Adrenal gland (tissue), 12 donors: ENCODE results near the gene ERBB4. TPM values are rescaled to one million over a fixed set of nuclear protein-coding genes. Genes with fewer than 3 reads are reported as not detected.

Source experiments
- DNase-seq, 7 donors: peaks; one replicate each; pipeline ENCODE4 v3.0.0-alpha.2; 2019 to 2020
- H3K27ac ChIP-seq, 5 donors: fragments of 200-600 bp; sonication (generic) in 4 of 5; 1 replicate in 3 of 5; 2 replicates in 2 of 5; pipeline versions ENCODE4 v1.5.1 to v1.8.0; 2016 to 2020; ENCODE audit warnings: mild to moderate bottlenecking in 1 of 5
- H3K27me3 ChIP-seq: fragments of 200-600 bp; 2 replicates; pipeline ENCODE4 v1.8.0; 2021
- H3K36me3 ChIP-seq, 2 donors: fragments of 200-600 bp; replicated peaks in 1 of 2; 1 replicate in 1 of 2; 2 replicates in 1 of 2; pipeline versions ENCODE4 v1.5.1 to v1.8.0; 2018 to 2022
- H3K4me1 ChIP-seq, 2 donors: fragments of 200-600 bp; replicated peaks in 1 of 2; 1 replicate in 1 of 2; 2 replicates in 1 of 2; pipeline versions ENCODE4 v1.5.1 to v1.8.0; 2018 to 2021
- H3K4me3 ChIP-seq, 4 donors: fragments of 200-600 bp; sonication (generic) in 3 of 4; one replicate each; pipeline ENCODE4 v1.5.1; 2016 to 2018
- H3K9me3 ChIP-seq, 3 donors: fragments of 200-600 bp; sonication (generic) in 1 of 3; replicated peaks in 1 of 3; 1 replicate in 2 of 3; 2 replicates in 1 of 3; pipeline versions ENCODE4 v1.5.1 to v1.8.0; 2016 to 2021
- POLR2A ChIP-seq, 2 donors: fragments of 450-650 bp; IDR thresholded peaks; one replicate each; pipeline ENCODE4 v1.6.1; 2017; ENCODE audit warnings: antibody characterized with exemption in 2 of 2, mild to moderate bottlenecking in 2 of 2, moderate library complexity in 1 of 2
- WGBS, 4 donors: extraction: QIAGEN DNeasy Blood & Tissue Kit in 2 of 4; methylation state at CpG; one replicate each; pipeline versions ENCODE4 v1.1.5 to v1.1.7; 2013 to 2017; 5-methylcytosine and 5-hydroxymethylcytosine counted together
- intact Hi-C, 2 donors: fragments of 100-400 bp; cut with DNase I; formaldehyde crosslinking; loops; one replicate each; pipeline versions ENCODE4 v1.14.1 to v1.15.0; 2022 to 2023
- polyA plus RNA-seq, 3 donors: library from polyadenylated mRNA; stranded (reverse); fragments of 200-250 nt in 2 of 3; fragments of 350-450 nt in 1 of 3; fragmentation: Illumina TruSeq in 1 of 3; extraction: RNeasy Lipid Tissue Mini Kit (QIAGEN cat#74804) in 1 of 3; gene quantifications; one replicate each; pipeline ENCODE4 v1.2.3, GENCODE V29; 2013 to 2014
- total RNA-seq, 9 donors: library from RNA; depleted of rRNA in 4 of 9; stranded (reverse); fragments of >200 nt in 4 of 9; fragments of 120-200 nt in 1 of 9; fragmentation: NEBNext Ultra II Directional in 1 of 9; extraction: Animal tissue kit (Norgen Biotek cat#: 25700) in 1 of 9; gene quantifications; one replicate each; pipeline versions ENCODE4 v1.1.0 to v1.2.4, GENCODE V29; 2013 to 2023
- TF ChIP-seq, protein P1 (sequence below), 6 experiments: fragments of 450-650 bp in 4 of 6; fragments of 200-600 bp in 2 of 6; sonication (generic) in 1 of 6; IDR thresholded peaks; 1 replicate in 5 of 6; 2 replicates in 1 of 6; pipeline versions ENCODE4 v1.5.1 to v1.8.0; 2016 to 2021; ENCODE audit warnings: antibody characterized with exemption in 6 of 6, mild to moderate bottlenecking in 2 of 6, moderate library complexity in 1 of 6
- donor health status: healthy with polysubstance abuse.
- donor health status: Bipolar disorder and iron deficiency.
- donor health status: DM: yes; HTN: yes; CAD: no.
- donor health status: DM: no; HTN: no; CAD: no.
- donor health status: DM: no; HTN: no; CAD: no.
- donor health status: DM: yes; HTN: yes; CAD: no.

The ERBB4 gene
- total and polyA plus RNA-seq, 12 donors: 0.06 to 2.9 (median 0.49) TPM

DNA sequence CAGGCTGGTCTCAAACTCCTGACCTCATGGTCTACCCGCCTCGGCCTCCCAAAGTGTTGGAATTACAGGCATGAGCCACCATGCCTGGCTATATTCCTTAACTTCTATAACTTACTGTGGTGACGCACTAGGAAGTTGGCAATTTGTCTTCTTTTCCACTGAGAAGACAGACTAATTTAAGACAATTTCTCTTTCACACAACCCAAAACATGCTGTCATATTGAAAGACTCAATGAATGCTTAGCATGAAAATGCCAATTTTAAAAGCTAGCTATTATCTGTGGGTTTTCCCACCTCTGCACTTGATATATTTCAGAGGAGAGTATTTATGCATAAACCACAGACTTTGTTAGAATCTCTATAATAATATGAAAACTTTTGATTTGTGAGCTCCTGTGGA, 84.5 kb downstream of the ERBB4 start:
- intact Hi-C loops: no loop called here
- Histone ChIP-seq H3K27ac (no peak overlapping the region), H3K36me3 (no peaks in the 10 kb centered on the region), H3K27me3 (no peaks in the 10 kb centered on the region), H3K4me1 (no peaks in the 10 kb centered on the region), H3K9me3 (no peaks in the 10 kb centered on the region), H3K4me3 (no peak overlapping the region)
- no peak for DNase-seq
- 70 to 91% (median 87%) methylated on average over 3 of the region's 3 CpGs for WGBS, 4 donors
- TF ChIP-seq POLR2A (IDR thresholded peaks at IDR 0.05): no peak
- TF ChIP-seq, protein P1, sequence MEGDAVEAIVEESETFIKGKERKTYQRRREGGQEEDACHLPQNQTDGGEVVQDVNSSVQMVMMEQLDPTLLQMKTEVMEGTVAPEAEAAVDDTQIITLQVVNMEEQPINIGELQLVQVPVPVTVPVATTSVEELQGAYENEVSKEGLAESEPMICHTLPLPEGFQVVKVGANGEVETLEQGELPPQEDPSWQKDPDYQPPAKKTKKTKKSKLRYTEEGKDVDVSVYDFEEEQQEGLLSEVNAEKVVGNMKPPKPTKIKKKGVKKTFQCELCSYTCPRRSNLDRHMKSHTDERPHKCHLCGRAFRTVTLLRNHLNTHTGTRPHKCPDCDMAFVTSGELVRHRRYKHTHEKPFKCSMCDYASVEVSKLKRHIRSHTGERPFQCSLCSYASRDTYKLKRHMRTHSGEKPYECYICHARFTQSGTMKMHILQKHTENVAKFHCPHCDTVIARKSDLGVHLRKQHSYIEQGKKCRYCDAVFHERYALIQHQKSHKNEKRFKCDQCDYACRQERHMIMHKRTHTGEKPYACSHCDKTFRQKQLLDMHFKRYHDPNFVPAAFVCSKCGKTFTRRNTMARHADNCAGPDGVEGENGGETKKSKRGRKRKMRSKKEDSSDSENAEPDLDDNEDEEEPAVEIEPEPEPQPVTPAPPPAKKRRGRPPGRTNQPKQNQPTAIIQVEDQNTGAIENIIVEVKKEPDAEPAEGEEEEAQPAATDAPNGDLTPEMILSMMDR (IDR thresholded peaks at IDR 0.05): no peak

DNA sequence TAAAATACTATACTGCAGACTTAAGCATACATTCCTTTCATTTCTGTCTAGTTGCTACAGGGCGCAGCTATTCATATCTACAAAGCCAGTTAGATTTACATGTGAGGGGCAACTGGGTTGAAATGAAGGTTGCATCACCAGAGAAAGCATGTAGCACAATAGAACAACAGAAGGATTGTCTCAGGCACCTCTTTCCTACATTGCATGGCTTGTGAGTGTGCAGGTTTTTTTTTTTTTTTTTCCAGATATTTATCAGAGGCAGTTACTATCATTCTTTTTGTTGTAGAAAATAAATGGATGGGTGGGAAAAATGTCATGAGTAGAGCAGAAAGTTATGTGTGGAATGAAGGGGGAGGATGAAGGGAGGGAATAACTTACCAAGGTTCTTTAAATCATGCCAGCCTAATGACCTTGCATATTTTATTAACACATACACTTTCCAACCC, 86.8 kb downstream of the ERBB4 start:
- DNase-seq: no peak
- Histone ChIP-seq H3K4me1 (no peaks in the 10 kb centered on the region), H3K4me3 (no peak overlapping the region), H3K36me3 (no peaks in the 10 kb centered on the region), H3K9me3 (no peaks in the 10 kb centered on the region), H3K27ac (no peak overlapping the region), H3K27me3 (no peaks in the 10 kb centered on the region)
- TF ChIP-seq, protein P1 (IDR thresholded peaks at IDR 0.05): no peak
- TF ChIP-seq POLR2A (IDR thresholded peaks at IDR 0.05): no peak
- 0 to 50% (median 35%) methylated on average over 1 of the region's 1 CpG for WGBS, 4 donors
- intact Hi-C loops: no loop called here

DNA sequence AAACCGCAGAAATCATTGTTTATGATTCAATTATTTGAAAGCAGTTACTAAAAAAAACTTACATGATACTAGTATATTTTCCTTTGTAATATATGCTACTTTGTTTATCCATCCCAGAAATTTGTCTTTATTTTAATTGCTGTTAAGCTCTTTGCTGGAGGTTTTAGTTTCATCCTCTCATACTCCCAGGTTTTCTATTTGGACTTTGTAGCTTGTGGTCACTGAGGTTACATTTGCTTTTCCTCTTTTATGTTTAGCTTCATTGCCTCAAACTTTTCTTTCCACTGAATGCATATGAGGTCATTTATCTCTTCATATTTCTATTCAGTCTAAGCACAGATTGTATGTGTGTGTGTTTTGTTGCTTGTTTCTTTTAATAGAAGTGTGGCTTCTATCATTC, 89.9 kb downstream of the ERBB4 start:
- Histone ChIP-seq H3K27me3 (no peaks in the 10 kb centered on the region), H3K4me3 (no peak overlapping the region), H3K27ac (no peak overlapping the region), H3K4me1 (no peaks in the 10 kb centered on the region), H3K9me3 (no peaks in the 10 kb centered on the region), H3K36me3 (no peaks in the 10 kb centered on the region)
- TF ChIP-seq POLR2A (IDR thresholded peaks at IDR 0.05): no peak
- TF ChIP-seq, protein P1 (IDR thresholded peaks at IDR 0.05): no peak
- DNase-seq: no peak
- WGBS, 4 donors: 68 to 82% (median 73%) methylated on average over 1 of the region's 1 CpG
- intact Hi-C loops: no loop called here

- Histone ChIP-seq H3K27ac (no peak overlapping the region), H3K4me3 (no peak overlapping the region), H3K36me3 (no peaks in the 10 kb centered on the region), H3K9me3 (no peaks in the 10 kb centered on the region), H3K27me3 (no peaks in the 10 kb centered on the region), H3K4me1 (no peaks in the 10 kb centered on the region)
- WGBS, 4 donors: 65 to 81% (median 78%) methylated on average over 4 of the region's 4 CpGs
- TF ChIP-seq, protein P1 (IDR thresholded peaks at IDR 0.05): no peak
- no peak for TF ChIP-seq POLR2A (IDR thresholded peaks at IDR 0.05)
- intact Hi-C loops: no loop called here
- DNase-seq: no peak
Observed at GRCh38 chr2:212441821-212442220, 96.8 kb downstream of the ERBB4 start.
